ENCODE results near the gene GMFB.

GMFB gene

GRCh38 chr14:54488318-54488645, 498 bp downstream of the GMFB start:
- DNase-seq (ENCODE audit: low read depth) = no peak
- peak overlapping the region; percentile 95 for H3K4me3 ChIP-seq (ENCODE audit: low read depth, low read length)
- TF ChIP-seq, protein P1, sequence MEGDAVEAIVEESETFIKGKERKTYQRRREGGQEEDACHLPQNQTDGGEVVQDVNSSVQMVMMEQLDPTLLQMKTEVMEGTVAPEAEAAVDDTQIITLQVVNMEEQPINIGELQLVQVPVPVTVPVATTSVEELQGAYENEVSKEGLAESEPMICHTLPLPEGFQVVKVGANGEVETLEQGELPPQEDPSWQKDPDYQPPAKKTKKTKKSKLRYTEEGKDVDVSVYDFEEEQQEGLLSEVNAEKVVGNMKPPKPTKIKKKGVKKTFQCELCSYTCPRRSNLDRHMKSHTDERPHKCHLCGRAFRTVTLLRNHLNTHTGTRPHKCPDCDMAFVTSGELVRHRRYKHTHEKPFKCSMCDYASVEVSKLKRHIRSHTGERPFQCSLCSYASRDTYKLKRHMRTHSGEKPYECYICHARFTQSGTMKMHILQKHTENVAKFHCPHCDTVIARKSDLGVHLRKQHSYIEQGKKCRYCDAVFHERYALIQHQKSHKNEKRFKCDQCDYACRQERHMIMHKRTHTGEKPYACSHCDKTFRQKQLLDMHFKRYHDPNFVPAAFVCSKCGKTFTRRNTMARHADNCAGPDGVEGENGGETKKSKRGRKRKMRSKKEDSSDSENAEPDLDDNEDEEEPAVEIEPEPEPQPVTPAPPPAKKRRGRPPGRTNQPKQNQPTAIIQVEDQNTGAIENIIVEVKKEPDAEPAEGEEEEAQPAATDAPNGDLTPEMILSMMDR (IDR thresholded peaks at IDR 0.05; ENCODE audit: control insufficient read depth, extremely low read depth, insufficient read depth) = no peak

DNA sequence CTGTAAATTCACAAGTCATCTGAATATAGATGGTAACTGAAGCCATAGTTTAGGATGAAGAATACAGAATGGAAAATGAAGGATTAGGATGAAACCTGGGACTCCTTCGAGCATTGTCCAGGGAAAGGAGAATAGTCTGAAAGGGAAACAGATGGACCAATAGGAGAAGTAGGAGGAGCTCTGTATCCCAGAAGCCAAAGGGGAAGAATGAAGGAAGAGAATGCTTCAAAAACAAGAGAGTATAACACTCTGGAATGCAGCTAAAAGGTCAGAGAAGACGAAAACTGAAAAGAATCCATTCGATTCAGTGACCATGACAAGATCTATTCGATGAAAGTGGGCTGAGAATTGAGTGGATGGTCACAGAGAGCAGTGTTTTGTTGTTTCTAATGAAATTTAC, 1.0 kb downstream of the GMFB start:
- TF ChIP-seq, protein P1 (IDR thresholded peaks at IDR 0.05; ENCODE audit: control insufficient read depth, extremely low read depth, insufficient read depth) = no peak
- DNase-seq (ENCODE audit: low read depth) = no peak
- peak overlapping the region; percentile 95 for H3K4me3 ChIP-seq (ENCODE audit: low read depth, low read length)

GRCh38 chr14:54486685-54487084, 2.1 kb downstream of the GMFB start:
- H3K4me3 ChIP-seq (ENCODE audit: low read depth, low read length) = no peak overlapping the region
- no peak for DNase-seq (ENCODE audit: low read depth)
- TF ChIP-seq, protein P1 (IDR thresholded peaks at IDR 0.05; ENCODE audit: control insufficient read depth, extremely low read depth, insufficient read depth) = no peak

- no peak overlapping the region for H3K4me3 ChIP-seq (ENCODE audit: low read depth, low read length)
- TF ChIP-seq, protein P1 (IDR thresholded peaks at IDR 0.05; ENCODE audit: control insufficient read depth, extremely low read depth, insufficient read depth) = no peak
- no peak for DNase-seq (ENCODE audit: low read depth)
These were observed 4.9 kb downstream of the GMFB start for GRCh38 chr14:54483846-54484245.

- DNase-seq (ENCODE audit: low read depth) = no peak
These were observed 5.6 kb downstream of the GMFB start for GRCh38 chr14:54483073-54483745.

GRCh38 chr14:54481695-54482094, 7.1 kb downstream of the GMFB start:
- DNase-seq (ENCODE audit: low read depth) = no peak
- TF ChIP-seq, protein P1 (IDR thresholded peaks at IDR 0.05; ENCODE audit: control insufficient read depth, extremely low read depth, insufficient read depth) = no peak
- H3K4me3 ChIP-seq (ENCODE audit: low read depth, low read length) = peak overlapping the region; percentile 12; the same call in 1 of the 2 replicates

More at GRCh38 chr14:54483073-54483745, 5.6 kb downstream of the GMFB start:
- H3K4me3 ChIP-seq (ENCODE audit: low read depth, low read length) = no peak overlapping the region
- TF ChIP-seq, protein P1 (IDR thresholded peaks at IDR 0.05; ENCODE audit: control insufficient read depth, extremely low read depth, insufficient read depth) = no peak

Measured in LNCaP clone FGC (cell line).